Stimulated activated CD8-positive, alpha-beta memory T cell treated with anti-CD3 and anti-CD28 coated beads, Interleukin-12 subunit alpha, Interleukin-12 subunit beta, amount 100 ng/mL, for 24 hours (primary cell): ENCODE measurements around the gene RASSF1.
"Not testable (repeated sequence)": the region's sequence is repeated elsewhere in the genome, so short reads cannot be mapped to it uniquely, and the experiment has no call there.

Experiments used
- DNase-seq: peaks from one replicate; pipeline ENCODE4 v3.0.0-alpha.2; 2020; ENCODE audit errors: extremely low read depth

RASSF1 gene

DNA sequence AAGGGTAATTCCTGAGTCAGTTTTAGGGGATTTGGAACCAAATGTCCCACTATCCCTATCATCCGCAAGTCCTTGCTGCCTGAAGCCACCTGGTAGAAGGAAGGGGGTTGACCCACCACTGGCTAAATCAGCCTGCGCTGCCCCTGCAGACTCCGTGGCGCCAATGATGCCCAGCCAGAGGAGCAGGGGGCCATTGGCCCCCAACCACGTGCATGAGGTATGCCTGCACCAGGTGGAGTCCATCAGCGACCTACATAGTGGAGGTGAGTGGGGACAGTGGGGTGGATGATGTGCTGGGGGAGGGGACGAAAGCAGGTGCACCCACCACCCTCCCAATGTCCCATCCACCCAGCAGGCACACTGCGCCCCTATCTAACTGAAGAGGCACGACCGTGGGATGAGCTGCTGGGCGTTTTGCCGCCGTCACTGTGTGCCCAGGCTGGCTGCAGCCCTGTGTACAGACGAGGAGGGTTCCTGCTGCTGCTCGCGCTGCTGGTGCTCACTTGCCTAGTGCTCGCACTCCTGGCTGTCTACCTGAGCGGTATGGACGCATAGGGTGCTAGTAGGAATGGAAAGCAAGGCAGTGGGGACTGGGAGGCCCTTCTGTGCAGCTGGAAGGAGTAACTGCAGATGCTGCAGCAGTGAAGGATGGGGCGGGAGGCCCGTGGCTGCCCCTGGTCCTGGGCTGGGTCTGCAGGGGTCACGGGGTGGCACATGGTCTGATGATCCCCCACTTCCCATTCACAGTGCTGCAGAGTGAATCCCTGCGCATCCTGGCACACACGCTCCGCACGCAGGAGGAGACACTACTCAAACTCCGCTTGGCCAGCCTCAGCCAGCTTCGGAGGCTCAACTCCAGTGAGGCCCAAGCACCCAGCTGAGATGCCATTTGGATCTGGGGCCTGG, 54.1 kb downstream of the RASSF1 start:
- no peak for DNase-seq

DNA sequence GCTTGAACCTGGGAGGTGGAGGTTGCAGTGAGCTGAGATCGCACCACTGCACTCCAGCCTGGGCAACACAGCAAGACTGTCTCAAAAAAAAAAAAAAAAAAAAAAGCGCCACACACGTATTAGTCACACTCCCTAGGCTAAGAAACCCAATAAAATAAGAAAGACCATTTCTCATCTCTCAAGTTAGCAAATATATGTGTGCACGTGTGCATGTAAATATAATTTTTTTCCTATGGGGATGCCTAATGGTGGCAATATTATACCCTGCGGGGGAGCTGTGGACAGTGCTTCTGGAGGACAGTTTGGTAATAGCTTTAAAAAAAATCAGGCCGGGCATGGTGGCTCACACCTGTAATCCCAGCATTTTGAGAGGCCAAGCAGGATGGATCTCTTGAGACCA, 56.5 kb downstream of the RASSF1 start:
- not testable (repeated sequence) for DNase-seq
